Measurements from ENCODE around the gene HAUS8. TPM values are rescaled to one million over a fixed set of nuclear protein-coding genes. Genes with fewer than 3 reads are reported as not detected.

The HAUS8 gene
- total and polyA plus RNA-seq, 9 of the 15 experiments (the other 6 are each of a cell fraction or from before 2014, with no cell fraction given), result 20.5 to 53.2 (median 36.0) TPM

GRCh38 chr19:17021328-17021727 lies 53.9 kb downstream of the HAUS8 start:
- Histone ChIP-seq H3K79me2 (ENCODE audit: control insufficient read depth, insufficient read depth, low read length) (no peaks in the 10 kb centered on the region), H3K27me3 (ENCODE audit: control insufficient read depth in 2 of 2, insufficient read depth in 2 of 2, low read length in 2 of 2) (peaks cover 9 to 12% of the 10 kb centered on the region in 2 experiments; a peak in 3 of 5 replicates), H3K4me1 (replicated peaks in 1 of 2; ENCODE audit: control insufficient read depth in 2 of 2, insufficient read depth in 2 of 2, low read length in 2 of 2) (peaks cover 0 to 2% of the 10 kb centered on the region in 2 experiments; a peak in 2 of 5 replicates), H3K9me1 (ENCODE audit: control insufficient read depth, insufficient read depth, low read length) (no peaks in the 10 kb centered on the region), H3K9ac (ENCODE audit: insufficient read depth in 1 of 2, low read depth in 2 of 2, low read length in 2 of 2) (no peak overlapping the region), H4K20me1 (replicated peaks; ENCODE audit: control insufficient read depth, insufficient read depth, low read length) (no peaks in the 10 kb centered on the region), H3K4me3 (no peak overlapping the region), H3K4me2 (ENCODE audit: insufficient read depth, low read length) (no peak overlapping the region), H3K36me3 (ENCODE audit: control insufficient read depth, insufficient read depth, low read length) (no peaks in the 10 kb centered on the region), H2AFZ (ENCODE audit: low read depth, low read length) (0 out of 2 replicates have a peak overlapping the region, but pooled peaks have one; percentile 26), H3K27ac (ENCODE audit: extremely low read depth, low read depth, low read length) (no peak overlapping the region), H3K9me3 (replicated peaks; ENCODE audit: control insufficient read depth, insufficient read depth, low read depth, low read length) (peaks cover 2% of the 10 kb centered on the region; the same call in 1 of the 2 replicates)
- CTCF ChIA-PET (ENCODE audit: low intra/inter-chr PET ratio), result no interaction called here
- no peak for FAIRE-seq
- WGBS (ENCODE audit: insufficient coverage, low coverage, missing lambda C conversion rate), result 8% methylated on average over 1 of the region's 1 CpG
- DNase-seq (ENCODE audit: extremely low read depth in 1 of 4, low spot score in 3 of 4), result no peak
- no TSS peak for BruUV-seq (replicated peaks)
- POLR2A ChIA-PET, result interaction anchor here (0.6 to 1.5 kb wide), 4 partner anchors 12 to 312 kb away, joined by 3 to 4 read pairs (median 3); no protein-coding TSS in a partner anchor
- in situ Hi-C loops (cut with MboI) (no loop called here), intact Hi-C loops (cut with micrococcal nuclease) (no loop called here)
- no peak for TF ChIP-seq ZNF695 (CRISPR knock-in tag; IDR thresholded peaks at IDR 0.05)
- no peak for TF ChIP-seq KDM4B (IDR thresholded peaks at IDR 0.05; ENCODE audit: borderline replicate concordance in 2 of 2, low read depth in 1 of 2)
- ATAC-seq, result no peak

GRCh38 chr19:17020823-17021222 lies 54.4 kb downstream of the HAUS8 start:
- peaks cover 9 to 11% of the 10 kb centered on the region in 2 experiments; a peak in 4 of 5 replicates for H3K27me3 ChIP-seq (ENCODE audit: control insufficient read depth in 2 of 2, insufficient read depth in 2 of 2, low read length in 2 of 2)
- no peaks in the 10 kb centered on the region for H3K36me3 ChIP-seq (ENCODE audit: control insufficient read depth, insufficient read depth, low read length)
- peaks cover 2% of the 10 kb centered on the region; the same call in 1 of the 2 replicates for H3K9me3 ChIP-seq (replicated peaks; ENCODE audit: control insufficient read depth, insufficient read depth, low read depth, low read length)
- ChIA-PET POLR2A (interaction anchor here (0.6 to 1.5 kb wide), 4 partner anchors 11 to 313 kb away, joined by 3 to 4 read pairs (median 3); no protein-coding TSS in a partner anchor), CTCF (ENCODE audit: low intra/inter-chr PET ratio) (no interaction called here)
- intact Hi-C loops (cut with micrococcal nuclease) (no loop called here), in situ Hi-C loops (cut with MboI) (no loop called here)
- no peaks in the 10 kb centered on the region for H3K79me2 ChIP-seq (ENCODE audit: control insufficient read depth, insufficient read depth, low read length)
- H2AFZ ChIP-seq (ENCODE audit: low read depth, low read length), result peak overlapping the region; percentile 26; the same call in 1 of the 2 replicates
- 50% methylated on average over 2 of the region's 2 CpGs for WGBS (ENCODE audit: insufficient coverage, low coverage, missing lambda C conversion rate)
- H4K20me1 ChIP-seq (replicated peaks; ENCODE audit: control insufficient read depth, insufficient read depth, low read length), result no peaks in the 10 kb centered on the region
- no peak overlapping the region for H3K4me2 ChIP-seq (ENCODE audit: insufficient read depth, low read length)
- no peak overlapping the region for H3K27ac ChIP-seq (ENCODE audit: extremely low read depth, low read depth, low read length)
- DNase-seq (ENCODE audit: extremely low read depth in 1 of 4, low spot score in 3 of 4) (peak; percentile 53 to 78 (median 70)), FAIRE-seq (peak; percentile 85), ATAC-seq (peak; percentile 96)
- H3K4me1 ChIP-seq (replicated peaks in 1 of 2; ENCODE audit: control insufficient read depth in 2 of 2, insufficient read depth in 2 of 2, low read length in 2 of 2), result no peaks in the 10 kb centered on the region
- no peak overlapping the region for H3K9ac ChIP-seq (ENCODE audit: insufficient read depth in 1 of 2, low read depth in 2 of 2, low read length in 2 of 2)
- H3K9me1 ChIP-seq (ENCODE audit: control insufficient read depth, insufficient read depth, low read length), result no peaks in the 10 kb centered on the region
- no TSS peak for BruUV-seq (replicated peaks)
- H3K4me3 ChIP-seq, result no peak overlapping the region
- TF ChIP-seq VEZF1 (CRISPR knock-in tag; IDR thresholded peaks at IDR 0.05) (no peak), RAD51 (IDR thresholded peaks at IDR 0.05; ENCODE audit: borderline replicate concordance, low read depth) (peak; percentile 88), KDM2B (CRISPR knock-in tag; IDR thresholded peaks at IDR 0.05) (no peak), L3MBTL2 (IDR thresholded peaks at IDR 0.05) (peak; percentile 82), KLF1 (tag; IDR thresholded peaks at IDR 0.05) (no peak), USF2 (CRISPR knock-in tag; IDR thresholded peaks at IDR 0.05) (peak; percentile 87), ARID2 (IDR thresholded peaks at IDR 0.05) (no peak), HMBOX1 (IDR thresholded peaks at IDR 0.05) (no peak), ZBTB17 (CRISPR knock-in tag; IDR thresholded peaks at IDR 0.05) (no peak), IFI16 (CRISPR knock-in tag; IDR thresholded peaks at IDR 0.05) (no peak)
